ENCODE measurements around the gene PNLIPRP3. TPM values are rescaled to one million over a fixed set of nuclear protein-coding genes. Genes with fewer than 3 reads are reported as not detected.

The PNLIPRP3 gene
- total and polyA plus RNA-seq, 2 donors (not counting 1 experiment from before 2014, with no cell fraction given) = not detected

DNA sequence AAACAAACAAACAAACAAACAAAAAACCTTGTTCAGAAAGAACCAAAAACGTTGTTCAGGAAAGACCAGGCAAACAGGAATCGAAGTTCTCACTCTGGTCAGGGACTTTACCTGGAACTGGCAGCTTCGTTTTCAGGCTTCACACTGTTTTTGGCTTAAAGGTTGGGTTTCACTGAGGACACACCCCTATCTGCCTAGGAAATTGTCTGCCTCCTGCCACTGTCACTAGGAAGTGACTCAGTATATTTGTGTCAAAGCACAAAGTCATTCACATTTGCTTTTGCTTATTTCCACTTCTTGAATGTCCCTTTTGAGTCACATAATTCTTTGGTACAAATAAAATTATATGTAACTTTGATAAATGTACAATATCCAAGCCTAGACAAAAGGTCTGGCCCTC lies 37.9 kb downstream of the PNLIPRP3 start:
- Histone ChIP-seq H3K9me3 (ENCODE audit: control insufficient read depth, insufficient read depth, low read depth, low read length) (no peaks in the 10 kb centered on the region), H4K20me1 (ENCODE audit: control insufficient read depth, extremely low read depth, insufficient read depth, low read length) (no peaks in the 10 kb centered on the region), H3K79me2 (ENCODE audit: control insufficient read depth, insufficient read depth, low read length) (no peaks in the 10 kb centered on the region), H3K4me3 (replicated peaks in 1 of 4; ENCODE audit: control extremely low read depth in 1 of 4, insufficient read depth in 1 of 4, low read depth in 3 of 4, low read length in 4 of 4) (no peak overlapping the region), H3K9ac (ENCODE audit: insufficient read depth, low read length) (no peak overlapping the region), H3K27ac (ENCODE audit: insufficient read depth, low read length) (no peak overlapping the region), H3K4me2 (ENCODE audit: extremely low read depth, insufficient read depth, low read length) (no peak overlapping the region), H3K4me1 (ENCODE audit: control insufficient read depth, extremely low read depth, insufficient read depth, low read length) (no peaks in the 10 kb centered on the region), H2AFZ (ENCODE audit: low read length) (no peak overlapping the region), H3K36me3 (ENCODE audit: control insufficient read depth, insufficient read depth, low read length) (no peaks in the 10 kb centered on the region), H3K27me3 (ENCODE audit: control insufficient read depth, insufficient read depth, low read length) (no peaks in the 10 kb centered on the region)
- no peak for DNase-seq (ENCODE audit: low read depth in 2 of 2)
- TF ChIP-seq, protein P1, sequence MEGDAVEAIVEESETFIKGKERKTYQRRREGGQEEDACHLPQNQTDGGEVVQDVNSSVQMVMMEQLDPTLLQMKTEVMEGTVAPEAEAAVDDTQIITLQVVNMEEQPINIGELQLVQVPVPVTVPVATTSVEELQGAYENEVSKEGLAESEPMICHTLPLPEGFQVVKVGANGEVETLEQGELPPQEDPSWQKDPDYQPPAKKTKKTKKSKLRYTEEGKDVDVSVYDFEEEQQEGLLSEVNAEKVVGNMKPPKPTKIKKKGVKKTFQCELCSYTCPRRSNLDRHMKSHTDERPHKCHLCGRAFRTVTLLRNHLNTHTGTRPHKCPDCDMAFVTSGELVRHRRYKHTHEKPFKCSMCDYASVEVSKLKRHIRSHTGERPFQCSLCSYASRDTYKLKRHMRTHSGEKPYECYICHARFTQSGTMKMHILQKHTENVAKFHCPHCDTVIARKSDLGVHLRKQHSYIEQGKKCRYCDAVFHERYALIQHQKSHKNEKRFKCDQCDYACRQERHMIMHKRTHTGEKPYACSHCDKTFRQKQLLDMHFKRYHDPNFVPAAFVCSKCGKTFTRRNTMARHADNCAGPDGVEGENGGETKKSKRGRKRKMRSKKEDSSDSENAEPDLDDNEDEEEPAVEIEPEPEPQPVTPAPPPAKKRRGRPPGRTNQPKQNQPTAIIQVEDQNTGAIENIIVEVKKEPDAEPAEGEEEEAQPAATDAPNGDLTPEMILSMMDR (conservative IDR thresholded peaks at IDR 0.05 in 1 of 2, IDR thresholded peaks at IDR 0.05 in 1 of 2; ENCODE audit: low read depth in 1 of 2, low read length in 2 of 2) = no peak
- TF ChIP-seq EZH2 (IDR thresholded peaks at IDR 0.05; ENCODE audit: low read length, missing control alignments) = no peak

DNA sequence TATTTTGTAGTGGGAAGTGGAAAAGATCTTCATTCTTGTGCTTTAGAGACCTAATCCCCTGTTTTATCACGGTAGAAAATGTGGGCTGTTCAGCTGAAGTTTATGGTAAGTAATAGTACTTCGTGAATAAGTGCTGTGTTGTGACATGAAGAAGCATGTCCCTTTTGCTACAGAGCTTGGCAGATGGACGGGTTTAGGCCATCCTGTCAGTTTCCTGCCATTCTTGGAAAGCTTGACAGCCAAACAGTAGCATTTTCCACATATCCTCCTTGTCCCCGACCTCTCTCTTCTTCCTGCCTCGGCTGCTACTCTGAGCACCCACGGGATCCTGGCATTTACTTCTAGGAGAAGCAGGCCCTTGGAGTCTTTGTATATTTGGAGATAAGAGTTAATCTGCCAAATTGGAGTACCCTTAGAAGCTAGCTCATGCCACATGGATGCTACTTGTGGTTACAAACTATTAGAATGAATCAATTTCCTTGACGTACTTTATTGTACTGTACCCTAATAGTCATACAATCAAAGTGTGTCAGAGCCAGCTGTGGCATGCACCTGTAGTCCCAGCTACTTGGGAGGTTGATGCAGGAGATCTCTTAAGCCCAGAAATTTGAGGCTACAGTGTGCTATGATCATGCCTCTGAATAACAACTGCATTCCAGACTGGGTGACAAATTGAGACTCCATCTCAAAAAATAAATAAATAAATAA lies 39.2 kb downstream of the PNLIPRP3 start:
- Histone ChIP-seq H3K9me3 (ENCODE audit: control insufficient read depth, insufficient read depth, low read depth, low read length) (no peaks in the 10 kb centered on the region), H3K27ac (ENCODE audit: insufficient read depth, low read length) (no peak overlapping the region), H3K4me2 (ENCODE audit: extremely low read depth, insufficient read depth, low read length) (no peak overlapping the region), H3K4me3 (replicated peaks in 1 of 4; ENCODE audit: control extremely low read depth in 1 of 4, insufficient read depth in 1 of 4, low read depth in 3 of 4, low read length in 4 of 4) (no peak overlapping the region), H3K79me2 (ENCODE audit: control insufficient read depth, insufficient read depth, low read length) (no peaks in the 10 kb centered on the region), H3K4me1 (ENCODE audit: control insufficient read depth, extremely low read depth, insufficient read depth, low read length) (no peaks in the 10 kb centered on the region), H3K36me3 (ENCODE audit: control insufficient read depth, insufficient read depth, low read length) (no peaks in the 10 kb centered on the region), H4K20me1 (ENCODE audit: control insufficient read depth, extremely low read depth, insufficient read depth, low read length) (no peaks in the 10 kb centered on the region), H2AFZ (ENCODE audit: low read length) (no peak overlapping the region), H3K27me3 (ENCODE audit: control insufficient read depth, insufficient read depth, low read length) (no peaks in the 10 kb centered on the region), H3K9ac (ENCODE audit: insufficient read depth, low read length) (no peak overlapping the region)
- DNase-seq (ENCODE audit: low read depth in 2 of 2) = no peak
- no peak for TF ChIP-seq EZH2 (IDR thresholded peaks at IDR 0.05; ENCODE audit: low read length, missing control alignments)

DNA sequence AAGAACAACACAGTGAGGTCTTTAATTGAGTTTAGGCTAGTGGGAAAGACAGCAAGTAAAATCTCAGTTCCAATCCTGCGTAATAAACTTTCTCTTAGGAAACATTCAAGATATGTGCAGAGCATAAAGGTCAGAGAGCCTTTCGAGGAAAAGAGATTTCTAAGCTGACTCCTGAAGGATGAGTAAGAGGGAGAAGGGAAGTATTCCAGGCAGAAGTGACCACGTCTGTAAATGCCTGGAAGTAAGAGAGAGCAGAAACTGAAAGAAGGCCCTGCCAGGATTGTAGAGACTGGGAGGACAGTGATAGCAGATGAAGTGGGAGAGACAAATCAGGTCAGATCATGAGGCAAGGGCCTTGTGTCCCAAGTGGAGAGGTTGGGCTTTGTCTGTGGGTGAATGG lies 41.8 kb downstream of the PNLIPRP3 start:
- H3K4me3 ChIP-seq (replicated peaks in 1 of 4; ENCODE audit: control extremely low read depth in 1 of 4, insufficient read depth in 1 of 4, low read depth in 3 of 4, low read length in 4 of 4) = no peak overlapping the region
- DNase-seq (ENCODE audit: low read depth in 2 of 2) = peak in 1 of 2 donors; percentile 19
- no peak for TF ChIP-seq EZH2 (IDR thresholded peaks at IDR 0.05; ENCODE audit: low read length, missing control alignments)
- TF ChIP-seq, protein P1 (conservative IDR thresholded peaks at IDR 0.05 in 1 of 2, IDR thresholded peaks at IDR 0.05 in 1 of 2; ENCODE audit: low read depth in 1 of 2, low read length in 2 of 2) = no peak
- H3K27ac ChIP-seq (ENCODE audit: insufficient read depth, low read length) = no peak overlapping the region
- no peak overlapping the region for H3K9ac ChIP-seq (ENCODE audit: insufficient read depth, low read length)
- H3K9me3 ChIP-seq (ENCODE audit: control insufficient read depth, insufficient read depth, low read depth, low read length) = no peaks in the 10 kb centered on the region
- no peaks in the 10 kb centered on the region for H4K20me1 ChIP-seq (ENCODE audit: control insufficient read depth, extremely low read depth, insufficient read depth, low read length)
- H3K79me2 ChIP-seq (ENCODE audit: control insufficient read depth, insufficient read depth, low read length) = no peaks in the 10 kb centered on the region
- H3K36me3 ChIP-seq (ENCODE audit: control insufficient read depth, insufficient read depth, low read length) = no peaks in the 10 kb centered on the region
- H3K27me3 ChIP-seq (ENCODE audit: control insufficient read depth, insufficient read depth, low read length) = no peaks in the 10 kb centered on the region
- no peak overlapping the region for H3K4me2 ChIP-seq (ENCODE audit: extremely low read depth, insufficient read depth, low read length)
- no peaks in the 10 kb centered on the region for H3K4me1 ChIP-seq (ENCODE audit: control insufficient read depth, extremely low read depth, insufficient read depth, low read length)
- H2AFZ ChIP-seq (ENCODE audit: low read length) = no peak overlapping the region

Data from fibroblast of lung (primary cell).